Measurements from ENCODE around the gene NFE2L2.

NFE2L2 gene

DNA sequence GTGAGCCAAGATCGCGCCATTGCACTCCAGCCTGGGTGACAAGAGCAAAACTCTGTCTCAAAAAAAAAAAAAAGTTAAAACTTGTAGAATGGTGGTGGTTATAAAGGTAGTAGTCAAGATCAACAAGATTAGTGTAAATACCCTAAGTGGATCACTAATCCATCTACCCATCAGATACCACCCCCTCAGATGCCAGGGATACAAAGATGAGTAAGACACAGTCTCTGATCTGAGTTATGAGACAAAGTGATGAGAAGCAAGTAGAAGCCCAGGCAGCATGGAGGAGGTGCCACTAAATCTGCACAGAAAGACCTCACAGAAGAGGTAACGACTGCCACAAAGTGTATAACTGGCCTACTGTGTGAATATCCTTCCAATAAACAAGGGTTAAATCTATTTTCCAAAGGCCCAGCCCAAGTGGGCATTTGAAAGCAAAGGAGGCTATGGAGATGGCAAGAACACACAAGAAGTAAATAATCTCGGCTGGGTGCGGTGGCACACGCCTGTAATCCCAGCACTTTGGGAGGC lies 20.2 kb downstream of the NFE2L2 start:
- H3K27ac ChIP-seq (ENCODE audit: low read depth, low read length), result no peak overlapping the region
- no peaks in the 10 kb centered on the region for H3K36me3 ChIP-seq (ENCODE audit: low read length)
- peaks cover 33% of the 10 kb centered on the region for H4K20me1 ChIP-seq (ENCODE audit: low read depth, low read length)
- no peaks in the 10 kb centered on the region for H3K9me2 ChIP-seq (replicated peaks; ENCODE audit: insufficient read depth, low read length)
- peaks cover 17% of the 10 kb centered on the region; the same call in 1 of the 2 replicates for H3F3A ChIP-seq (ENCODE audit: insufficient read depth)
- no peaks in the 10 kb centered on the region for H3K9me3 ChIP-seq (ENCODE audit: insufficient read depth, low read length)
- H3K27me3 ChIP-seq (ENCODE audit: low read length), result no peaks in the 10 kb centered on the region
- no peak for TF ChIP-seq EZH2phosphoT487 (conservative IDR thresholded peaks at IDR 0.05; ENCODE audit: low read length)
- TF ChIP-seq, protein P1, sequence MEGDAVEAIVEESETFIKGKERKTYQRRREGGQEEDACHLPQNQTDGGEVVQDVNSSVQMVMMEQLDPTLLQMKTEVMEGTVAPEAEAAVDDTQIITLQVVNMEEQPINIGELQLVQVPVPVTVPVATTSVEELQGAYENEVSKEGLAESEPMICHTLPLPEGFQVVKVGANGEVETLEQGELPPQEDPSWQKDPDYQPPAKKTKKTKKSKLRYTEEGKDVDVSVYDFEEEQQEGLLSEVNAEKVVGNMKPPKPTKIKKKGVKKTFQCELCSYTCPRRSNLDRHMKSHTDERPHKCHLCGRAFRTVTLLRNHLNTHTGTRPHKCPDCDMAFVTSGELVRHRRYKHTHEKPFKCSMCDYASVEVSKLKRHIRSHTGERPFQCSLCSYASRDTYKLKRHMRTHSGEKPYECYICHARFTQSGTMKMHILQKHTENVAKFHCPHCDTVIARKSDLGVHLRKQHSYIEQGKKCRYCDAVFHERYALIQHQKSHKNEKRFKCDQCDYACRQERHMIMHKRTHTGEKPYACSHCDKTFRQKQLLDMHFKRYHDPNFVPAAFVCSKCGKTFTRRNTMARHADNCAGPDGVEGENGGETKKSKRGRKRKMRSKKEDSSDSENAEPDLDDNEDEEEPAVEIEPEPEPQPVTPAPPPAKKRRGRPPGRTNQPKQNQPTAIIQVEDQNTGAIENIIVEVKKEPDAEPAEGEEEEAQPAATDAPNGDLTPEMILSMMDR (IDR thresholded peaks at IDR 0.05; ENCODE audit: insufficient read depth, low read length, poor library complexity, severe bottlenecking), result no peak
- no peak overlapping the region for H3K4me3 ChIP-seq (ENCODE audit: insufficient read depth, low read length, poor library complexity, severe bottlenecking)
- H3K9ac ChIP-seq (ENCODE audit: low read length), result no peak overlapping the region
- no peak overlapping the region for H2AFZ ChIP-seq (ENCODE audit: low read depth, low read length, severe bottlenecking)
- H3K79me2 ChIP-seq (ENCODE audit: insufficient read depth, low read length), result peaks cover 98% of the 10 kb centered on the region
- no peak overlapping the region for H3K4me2 ChIP-seq (ENCODE audit: low read depth, low read length, poor library complexity, severe bottlenecking)

DNA sequence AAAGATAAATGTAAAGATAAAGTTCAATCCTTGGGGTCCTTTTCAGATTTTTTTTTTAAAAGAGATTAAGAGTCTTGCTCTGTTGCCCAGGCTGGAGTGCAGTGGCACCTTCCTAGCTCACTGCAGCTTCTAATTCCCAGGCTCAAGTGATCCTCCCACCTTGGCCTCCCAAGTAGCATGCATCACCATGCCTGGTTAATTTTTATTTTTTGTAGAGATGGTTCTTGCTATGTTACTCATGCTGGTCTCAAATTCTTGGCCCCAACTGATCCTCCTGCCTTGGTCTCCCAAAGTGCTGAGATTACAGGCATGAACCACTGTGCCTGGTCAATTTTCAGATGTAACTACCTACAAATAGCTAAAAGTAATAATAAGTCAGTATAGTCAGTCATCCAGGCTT lies 21.1 kb downstream of the NFE2L2 start:
- H3K4me3 ChIP-seq (ENCODE audit: insufficient read depth, low read length, poor library complexity, severe bottlenecking), result no peak overlapping the region
- H3K9me2 ChIP-seq (replicated peaks; ENCODE audit: insufficient read depth, low read length), result no peaks in the 10 kb centered on the region
- TF ChIP-seq, protein P1 (IDR thresholded peaks at IDR 0.05; ENCODE audit: insufficient read depth, low read length, poor library complexity, severe bottlenecking), result no peak
- no peak for TF ChIP-seq EZH2phosphoT487 (conservative IDR thresholded peaks at IDR 0.05; ENCODE audit: low read length)
- no peaks in the 10 kb centered on the region for H3K36me3 ChIP-seq (ENCODE audit: low read length)
- H3K4me2 ChIP-seq (ENCODE audit: low read depth, low read length, poor library complexity, severe bottlenecking), result no peak overlapping the region
- peaks cover 38% of the 10 kb centered on the region for H4K20me1 ChIP-seq (ENCODE audit: low read depth, low read length)
- no peak overlapping the region for H2AFZ ChIP-seq (ENCODE audit: low read depth, low read length, severe bottlenecking)
- H3K27me3 ChIP-seq (ENCODE audit: low read length), result no peaks in the 10 kb centered on the region
- H3K9me3 ChIP-seq (ENCODE audit: insufficient read depth, low read length), result no peaks in the 10 kb centered on the region
- peaks cover 17% of the 10 kb centered on the region; the same call in 1 of the 2 replicates for H3F3A ChIP-seq (ENCODE audit: insufficient read depth)
- H3K27ac ChIP-seq (ENCODE audit: low read depth, low read length), result no peak overlapping the region
- H3K9ac ChIP-seq (ENCODE audit: low read length), result no peak overlapping the region
- peaks cover 98% of the 10 kb centered on the region for H3K79me2 ChIP-seq (ENCODE audit: insufficient read depth, low read length)

DNA sequence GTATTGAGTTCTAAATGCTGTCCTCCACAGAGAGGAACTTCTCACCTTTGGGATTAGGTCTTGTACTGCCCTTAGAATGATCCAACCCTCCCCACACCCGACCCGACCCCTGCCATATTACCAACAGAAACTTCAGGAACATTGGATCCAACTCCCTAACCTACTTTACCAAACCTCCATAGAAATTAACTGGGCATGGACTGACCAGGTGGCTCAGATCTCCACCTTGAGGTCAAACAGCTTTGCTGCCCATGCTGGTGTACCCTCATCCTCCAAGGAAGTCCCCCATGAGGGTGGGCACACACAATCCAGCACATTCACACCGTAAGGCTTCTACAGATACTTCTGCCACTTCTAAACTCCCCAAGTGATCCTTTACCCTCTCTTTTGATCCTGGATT lies 21.5 kb downstream of the NFE2L2 start:
- H3K4me3 ChIP-seq (ENCODE audit: insufficient read depth, low read length, poor library complexity, severe bottlenecking), result no peak overlapping the region
- no peak overlapping the region for H3K4me2 ChIP-seq (ENCODE audit: low read depth, low read length, poor library complexity, severe bottlenecking)
- peaks cover 17% of the 10 kb centered on the region; the same call in 1 of the 2 replicates for H3F3A ChIP-seq (ENCODE audit: insufficient read depth)
- H2AFZ ChIP-seq (ENCODE audit: low read depth, low read length, severe bottlenecking), result no peak overlapping the region
- H3K36me3 ChIP-seq (ENCODE audit: low read length), result no peaks in the 10 kb centered on the region
- no peak overlapping the region for H3K9ac ChIP-seq (ENCODE audit: low read length)
- no peaks in the 10 kb centered on the region for H3K9me3 ChIP-seq (ENCODE audit: insufficient read depth, low read length)
- H3K27me3 ChIP-seq (ENCODE audit: low read length), result no peaks in the 10 kb centered on the region
- peaks cover 98% of the 10 kb centered on the region for H3K79me2 ChIP-seq (ENCODE audit: insufficient read depth, low read length)
- H3K9me2 ChIP-seq (replicated peaks; ENCODE audit: insufficient read depth, low read length), result no peaks in the 10 kb centered on the region
- H4K20me1 ChIP-seq (ENCODE audit: low read depth, low read length), result peaks cover 42% of the 10 kb centered on the region
- TF ChIP-seq EZH2phosphoT487 (conservative IDR thresholded peaks at IDR 0.05; ENCODE audit: low read length), result no peak
- TF ChIP-seq, protein P1 (IDR thresholded peaks at IDR 0.05; ENCODE audit: insufficient read depth, low read length, poor library complexity, severe bottlenecking), result no peak
- H3K27ac ChIP-seq (ENCODE audit: low read depth, low read length), result no peak overlapping the region

Measured in SU-DHL-6 (cell line).